ENCODE measurements around the gene BTC.

- TF ChIP-seq CTCF (IDR thresholded peaks at IDR 0.05; ENCODE audit: insufficient read depth, low read depth, low read length) (no peak), EZH2 (IDR thresholded peaks at IDR 0.05; ENCODE audit: insufficient read depth, low read length) (no peak)
These were observed 28.9 kb upstream of the BTC start for GRCh38 chr4:74823194-74823593.

Measured in astrocyte (in vitro differentiated cells and primary cell).